Measurements from ENCODE around the gene UBE2J2. TPM values are rescaled to one million over a fixed set of nuclear protein-coding genes. Genes with fewer than 3 reads are reported as not detected.

UBE2J2 gene
- polyA plus RNA-seq, 1 of the 3 experiments (the other 2 are of a cell fraction) = 47.5 TPM

- H3F3A ChIP-seq (replicated peaks; ENCODE audit: insufficient read depth) = peaks cover 7% of the 10 kb centered on the region
- H3K27me3 ChIP-seq (ENCODE audit: insufficient read depth) = no peaks in the 10 kb centered on the region
- POLR2A ChIA-PET = interaction anchor here (0.8 to 1.0 kb wide), 3 partner anchors 43 to 108 kb away, joined by 3 read pairs; partner anchors contain the start of gene UBE2J2
- H2AFZ ChIP-seq (ENCODE audit: low read depth) = peak overlapping the region; percentile 42; the same call in 1 of the 2 replicates
- DNase-seq = peak; percentile 75
- H3K9me3 ChIP-seq = no peaks in the 10 kb centered on the region
- TF ChIP-seq NFIC (IDR thresholded peaks at IDR 0.05; ENCODE audit: borderline replicate concordance) (no peak), RAD21 (IDR thresholded peaks at IDR 0.05; ENCODE audit: low read length) (0 out of 2 replicates have a peak, but pooled peaks have one; percentile 5), FOXM1 (IDR thresholded peaks at IDR 0.05; ENCODE audit: low read depth) (no peak), MXI1 (IDR thresholded peaks at IDR 0.05; ENCODE audit: low read depth, low read length) (peak; percentile 6; the same call in 1 of the 2 replicates), USF1 (IDR thresholded peaks at IDR 0.05; ENCODE audit: borderline replicate concordance, low read depth) (no peak), CTCF (IDR thresholded peaks at IDR 0.05) (peak; percentile 40), EP300 (IDR thresholded peaks at IDR 0.05; ENCODE audit: borderline replicate concordance in 1 of 2, low read depth in 1 of 2, low read length in 1 of 2) (no peak), RFX5 (IDR thresholded peaks at IDR 0.05; ENCODE audit: low read length) (no peak), CHD2 (IDR thresholded peaks at IDR 0.05; ENCODE audit: low read length, partially characterized antibody) (no peak)
- 12% methylated on average over 22 of the region's 24 CpGs for WGBS (ENCODE audit: low lambda C conversion rate)
- peak overlapping the region; percentile 77 to 96 for H3K4me3 ChIP-seq (ENCODE audit: low read depth in 2 of 2, low read length in 1 of 2)
- H3K4me2 ChIP-seq = peak overlapping the region; percentile 95
- H3K27ac ChIP-seq (ENCODE audit: low read depth in 2 of 2, low read length in 1 of 2) = peak overlapping the region; percentile 68 to 83; a peak in 3 of 4 replicates
- H4K20me1 ChIP-seq (ENCODE audit: insufficient read depth) = peaks cover 13% of the 10 kb centered on the region; the same call in 1 of the 2 replicates
- H3K9ac ChIP-seq = peak overlapping the region; percentile 87
- peaks cover 0 to 34% of the 10 kb centered on the region in 2 experiments for H3K36me3 ChIP-seq (replicated peaks in 1 of 2; ENCODE audit: control insufficient read depth in 1 of 2, insufficient read depth in 2 of 2, low read length in 1 of 2)
- peaks cover 65% of the 10 kb centered on the region for H3K79me2 ChIP-seq (ENCODE audit: insufficient read depth)
- CTCF ChIA-PET = interaction anchor here (0.7 to 7.4 kb wide), 9 partner anchors 16 to 246 kb away, joined by 3 to 37 read pairs (median 4); partner anchors contain the start of gene C1orf159
- H3K9me2 ChIP-seq = no peaks in the 10 kb centered on the region
- peaks cover 0 to 16% of the 10 kb centered on the region in 2 experiments; a peak in 1 of 4 replicates for H3K4me1 ChIP-seq (ENCODE audit: control insufficient read depth in 1 of 2, insufficient read depth in 2 of 2, low read depth in 1 of 2, low read length in 1 of 2)
Measured at GRCh38 chr1:1230656-1231399, 42.8 kb downstream of the UBE2J2 start.

GRCh38 chr1:1229770-1230169 is 43.9 kb downstream of the UBE2J2 start:
- Histone ChIP-seq H4K20me1 (ENCODE audit: insufficient read depth) (peaks cover 13% of the 10 kb centered on the region; the same call in 1 of the 2 replicates), H2AFZ (ENCODE audit: low read depth) (no peak overlapping the region), H3K4me1 (ENCODE audit: control insufficient read depth in 1 of 2, insufficient read depth in 2 of 2, low read depth in 1 of 2, low read length in 1 of 2) (peaks cover 0 to 16% of the 10 kb centered on the region in 2 experiments; a peak in 1 of 4 replicates), H3K27me3 (ENCODE audit: insufficient read depth) (no peaks in the 10 kb centered on the region), H3K9me2 (no peaks in the 10 kb centered on the region), H3K79me2 (ENCODE audit: insufficient read depth) (peaks cover 68% of the 10 kb centered on the region), H3K36me3 (replicated peaks in 1 of 2; ENCODE audit: control insufficient read depth in 1 of 2, insufficient read depth in 2 of 2, low read length in 1 of 2) (peaks cover 0 to 33% of the 10 kb centered on the region in 2 experiments), H3F3A (replicated peaks; ENCODE audit: insufficient read depth) (peaks cover 7% of the 10 kb centered on the region), H3K27ac (ENCODE audit: low read depth in 2 of 2, low read length in 1 of 2) (no peak overlapping the region), H3K4me3 (ENCODE audit: low read depth in 2 of 2, low read length in 1 of 2) (no peak overlapping the region), H3K4me2 (0 out of 2 replicates have a peak overlapping the region, but pooled peaks have one; percentile 95), H3K9ac (no peak overlapping the region), H3K9me3 (no peaks in the 10 kb centered on the region)
- CTCF ChIA-PET = interaction anchor here (7.4 kb wide), 1 partner anchor 107 kb away, joined by 37 read pairs; no protein-coding TSS in a partner anchor
- no peak for TF ChIP-seq TAF1 (IDR thresholded peaks at IDR 0.05; ENCODE audit: borderline replicate concordance, low read depth, low read length)
- TF ChIP-seq USF2 (IDR thresholded peaks at IDR 0.05; ENCODE audit: borderline replicate concordance, low read depth, low read length) = no peak
- no peak for TF ChIP-seq RAD21 (IDR thresholded peaks at IDR 0.05; ENCODE audit: low read length)
- 94% methylated on average over 10 of the region's 19 CpGs for WGBS (ENCODE audit: low lambda C conversion rate)
- no peak for DNase-seq
- POLR2A ChIA-PET = no interaction called here

Measured in SK-N-SH (cell line).